GM15510 (cell line): ENCODE measurements around the gene OR13J1.

Experiments
- POLR2A ChIP-seq: IDR thresholded peaks from 3 replicates; pipeline ENCODE4 v1.6.1; 2011; ENCODE audit warnings: borderline replicate concordance; ENCODE audit not compliant: insufficient read length; ENCODE audit errors: extremely low read depth

Gene OR13J1

DNA sequence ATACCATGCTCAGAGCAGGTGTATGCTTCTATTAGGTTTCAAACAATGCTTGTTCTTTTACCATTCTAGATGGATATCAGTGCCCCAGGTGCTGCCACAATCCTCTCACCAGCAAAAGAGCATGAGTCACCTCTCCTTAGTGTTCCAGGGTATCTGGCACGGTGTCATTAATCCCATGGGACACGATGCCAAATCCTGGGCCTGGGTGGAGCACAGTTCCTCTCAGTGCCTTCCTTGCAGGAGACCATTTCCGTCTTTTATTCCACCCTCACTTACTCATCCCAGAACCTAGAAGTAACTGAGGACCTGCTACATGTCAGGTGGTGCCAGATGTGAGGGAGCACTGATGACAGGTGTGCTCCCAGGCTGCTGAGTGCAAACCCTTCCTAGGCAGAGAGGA is 1.3 kb upstream of the OR13J1 start:
- no peak for TF ChIP-seq POLR2A

DNA sequence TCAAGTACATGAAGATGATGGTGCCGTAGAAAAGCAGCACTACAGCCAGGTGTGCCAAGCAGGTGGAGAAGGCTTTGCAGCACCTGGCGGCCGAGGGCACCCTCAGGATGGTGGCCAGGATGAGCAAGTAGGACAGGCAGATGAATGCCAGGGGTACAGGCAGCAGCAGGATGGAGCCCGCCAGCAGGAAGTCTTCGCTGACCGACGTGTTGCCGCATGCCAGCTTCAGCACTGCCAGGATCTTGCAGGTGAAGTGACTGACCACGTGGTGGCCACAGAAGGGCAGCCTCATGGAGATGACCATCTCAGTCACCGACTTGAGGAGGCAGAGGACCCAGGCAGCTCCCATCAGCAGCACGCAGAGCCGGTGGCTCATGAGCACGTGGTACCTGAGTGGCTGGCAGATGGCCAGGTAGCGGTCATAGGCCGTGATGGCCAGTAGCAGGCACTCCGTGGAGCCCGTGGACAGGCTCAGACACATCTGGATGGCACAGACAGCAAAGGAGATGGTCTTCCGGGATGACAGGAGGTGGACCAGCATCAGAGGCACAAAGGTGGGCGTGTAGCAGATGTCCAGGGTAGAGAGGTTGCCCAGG is 482 bp downstream of the OR13J1 start:
- no peak for TF ChIP-seq POLR2A

GRCh38 chr9:35868933-35869332 is 1.3 kb downstream of the OR13J1 start:
- TF ChIP-seq POLR2A = no peak

DNA sequence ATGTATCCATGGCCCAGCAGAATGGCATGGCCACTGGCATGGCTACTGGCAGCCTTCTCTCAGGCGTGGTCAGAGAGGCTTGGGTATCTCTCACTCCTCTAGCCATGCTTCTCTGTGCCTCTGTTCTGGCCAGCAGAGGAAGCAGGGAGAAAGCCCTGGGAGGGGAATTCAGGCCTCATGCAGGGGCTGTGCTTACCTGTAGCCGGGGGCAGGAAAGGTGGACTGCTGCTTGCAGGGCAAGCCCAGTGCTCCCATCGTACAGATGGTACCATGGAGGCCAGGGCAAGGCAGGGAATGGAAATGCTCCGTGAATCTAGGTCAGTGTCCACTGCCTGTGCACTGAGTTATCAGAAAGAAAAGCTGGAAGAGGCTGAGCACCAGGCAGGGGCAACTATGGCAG is 2.7 kb downstream of the OR13J1 start:
- TF ChIP-seq POLR2A = no peak

GRCh38 chr9:35864695-35865255 is 5.4 kb downstream of the OR13J1 start:
- TF ChIP-seq POLR2A = no peak

DNA sequence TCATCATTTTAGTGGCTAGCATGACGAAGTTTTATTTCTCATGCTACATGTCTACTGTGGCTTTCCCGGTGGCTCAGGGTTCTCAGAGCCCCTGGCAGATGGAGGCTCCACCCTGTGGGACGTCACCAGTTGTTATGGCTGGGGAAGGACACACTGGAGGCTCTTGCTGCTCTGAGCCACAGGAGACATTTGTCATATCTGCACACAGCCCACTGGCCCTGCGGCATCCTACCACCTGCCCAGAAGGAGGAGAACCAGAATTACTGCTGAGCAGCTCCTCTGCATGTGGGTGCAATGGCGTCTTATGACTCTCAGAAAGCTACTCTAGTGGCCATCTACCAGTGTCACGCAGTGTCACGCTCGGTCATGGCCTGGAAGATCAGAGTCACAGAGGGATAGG is 6.6 kb downstream of the OR13J1 start:
- no peak for TF ChIP-seq POLR2A

GRCh38 chr9:35862328-35862727 is 7.9 kb downstream of the OR13J1 start:
- TF ChIP-seq POLR2A = no peak

GRCh38 chr9:35861161-35861897 is 8.9 kb downstream of the OR13J1 start:
- TF ChIP-seq POLR2A = no peak

GRCh38 chr9:35859990-35860339 is 10.2 kb downstream of the OR13J1 start:
- no peak for TF ChIP-seq POLR2A

GRCh38 chr9:35859310-35859989 is 10.8 kb downstream of the OR13J1 start:
- TF ChIP-seq POLR2A = no peak

DNA sequence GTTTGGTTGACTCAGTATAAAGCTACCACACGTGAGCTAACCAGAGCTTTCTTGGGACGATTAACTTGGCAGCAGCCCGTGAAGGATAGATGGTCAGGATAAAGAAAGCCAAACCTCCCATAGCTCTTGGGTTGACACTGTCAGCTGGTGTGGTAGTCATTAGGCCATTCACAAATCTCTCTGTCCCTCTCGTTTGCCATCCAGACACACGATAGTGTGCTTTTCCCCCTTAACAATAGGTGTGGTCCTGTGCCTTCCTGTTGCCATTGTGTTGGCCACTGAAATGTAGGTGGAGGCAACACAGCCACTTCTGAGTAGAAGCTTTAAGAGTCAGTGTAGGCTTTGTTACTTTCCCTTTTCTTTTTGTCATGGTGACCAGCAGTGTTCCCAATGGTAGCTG is 11.7 kb downstream of the OR13J1 start:
- TF ChIP-seq POLR2A = no peak

GRCh38 chr9:35856882-35857281 is 13.3 kb downstream of the OR13J1 start:
- no peak for TF ChIP-seq POLR2A

- no peak for TF ChIP-seq POLR2A
Measured at GRCh38 chr9:35856206-35856605, 14.0 kb downstream of the OR13J1 start.

GRCh38 chr9:35854091-35854762 is 16.0 kb downstream of the OR13J1 start:
- TF ChIP-seq POLR2A = no peak
